Endothelial cell of umbilical vein (primary cell): ENCODE results near the gene ITPRID2. TPM values are rescaled to one million over a fixed set of nuclear protein-coding genes. Genes with fewer than 3 reads are reported as not detected.

Experiments
- BruUV-seq: library from RNA; stranded (reverse); fragments of 400-500 nt; replicated peaks from 2 replicates; lab custom pipeline; 2021; lab: Mats Ljungman, UMichigan
- CTCF ChIA-PET: fragments of 300-600, 350-600 bp; sonication (Branson Sonifier 250); formaldehyde crosslinking; loops from one replicate; lab custom pipeline; 2021; ENCODE audit warnings: antibody characterized with exemption, inconsistent platforms; lab: Charles Lee
- POLR2A ChIA-PET: fragments of 300-600, 350-600 bp; sonication (Branson Sonifier 250); formaldehyde crosslinking; loops from one replicate; lab custom pipeline; 2021; ENCODE audit warnings: antibody characterized with exemption, inconsistent platforms; lab: Charles Lee
- DNase-seq: peaks from one replicate; pipeline ENCODE4 v3.0.0-alpha.2; 2011; ENCODE audit warnings: low read depth, low spot score
- FAIRE-seq: peaks from 2 replicates; lab custom pipeline; 2011; peaks lifted over from hg19 to GRCh38; lab: Jason Lieb, UNC
- H2AFZ ChIP-seq: 2 replicates; pipeline ENCODE4 v1.6.0; 2012; ENCODE audit warnings: low read depth, low read length, control low read depth, inconsistent platforms
- H3K27ac ChIP-seq: 2 replicates; pipeline ENCODE4 v1.5.1; 2011; ENCODE audit warnings: low read depth, mild to moderate bottlenecking, control low read depth, low read length, moderate library complexity; ENCODE audit not compliant: insufficient read depth
- H3K27me3 ChIP-seq, 2 experiments: 2 replicates each; pipeline versions ENCODE4 v1.6.0 to v1.6.1; 2011; ENCODE audit warnings: low read length in 2 of 2, mixed read lengths in 1 of 2; ENCODE audit not compliant: control insufficient read depth in 2 of 2, insufficient read depth in 2 of 2
- H3K36me3 ChIP-seq, 2 experiments: 2 replicates in 1 of 2; 3 replicates in 1 of 2; pipeline ENCODE4 v1.5.1; 2011; ENCODE audit warnings: low read length in 2 of 2, mild to moderate bottlenecking in 1 of 2, moderate library complexity in 1 of 2; ENCODE audit not compliant: control insufficient read depth in 2 of 2, insufficient read depth in 2 of 2; ENCODE audit errors: extremely low read depth in 1 of 2
- H3K4me1 ChIP-seq: 3 replicates; pipeline ENCODE4 v1.5.1; 2011; ENCODE audit warnings: mild to moderate bottlenecking, low read length; ENCODE audit not compliant: control insufficient read depth, insufficient read depth; ENCODE audit errors: extremely low read depth
- H3K4me2 ChIP-seq: 2 replicates; pipeline ENCODE4 v1.6.1; 2011; ENCODE audit warnings: low read length, control low read depth, mixed read lengths; ENCODE audit not compliant: insufficient read depth
- H3K4me3 ChIP-seq, 3 experiments: fragments of 200-600 bp in 1 of 3; sonication (generic), shearing (Covaris generic) in 1 of 3; replicated peaks in 1 of 3; 2 replicates each; pipeline ENCODE4 v1.5.1; 2011 to 2016; ENCODE audit warnings: control low read depth in 3 of 3, low read length in 3 of 3, mild to moderate bottlenecking in 2 of 3, inconsistent platforms in 1 of 3, low read depth in 1 of 3, moderate library complexity in 1 of 3; ENCODE audit not compliant: insufficient read depth in 1 of 3
- H3K79me2 ChIP-seq: 2 replicates; pipeline ENCODE4 v1.6.0; 2012; ENCODE audit warnings: low read length, inconsistent platforms; ENCODE audit not compliant: control insufficient read depth, insufficient read depth
- H3K9ac ChIP-seq: replicated peaks from 2 replicates; pipeline ENCODE3; 2011; ENCODE audit warnings: low read length, control low read depth; ENCODE audit not compliant: insufficient read depth; ENCODE audit errors: extremely low read depth
- H3K9me1 ChIP-seq: replicated peaks from 3 replicates; pipeline ENCODE4 v1.6.0; 2011; ENCODE audit warnings: mild to moderate bottlenecking, low read length; ENCODE audit not compliant: control insufficient read depth, insufficient read depth; ENCODE audit errors: extremely low read depth
- H3K9me3 ChIP-seq: replicated peaks from 2 replicates; pipeline ENCODE4 v1.5.1; 2012; ENCODE audit warnings: low read length, inconsistent platforms; ENCODE audit not compliant: control insufficient read depth, insufficient read depth
- H4K20me1 ChIP-seq: replicated peaks from 2 replicates; pipeline ENCODE3; 2011; ENCODE audit warnings: mild to moderate bottlenecking, low read length; ENCODE audit not compliant: control insufficient read depth, insufficient read depth; ENCODE audit errors: extremely low read depth
- EZH2 ChIP-seq: IDR thresholded peaks from 2 replicates; pipeline ENCODE4 v1.6.1; 2012; ENCODE audit warnings: borderline replicate concordance, low read depth, mild to moderate bottlenecking, moderate library complexity, low read length, inconsistent platforms; ENCODE audit not compliant: severe bottlenecking
- FOS ChIP-seq: IDR thresholded peaks from 2 replicates; pipeline ENCODE4 v1.6.1; 2011; ENCODE audit warnings: mild to moderate bottlenecking, low read length, moderate library complexity, borderline replicate concordance; ENCODE audit not compliant: insufficient read depth
- GATA2 ChIP-seq: IDR thresholded peaks from 2 replicates; pipeline ENCODE4 v1.7.0; 2011; ENCODE audit warnings: low read depth, mild to moderate bottlenecking, moderate library complexity, mixed read lengths, low read length; ENCODE audit not compliant: insufficient read length, insufficient read depth
- JUN ChIP-seq: IDR thresholded peaks from 2 replicates; pipeline ENCODE4 v1.6.1; 2011; ENCODE audit warnings: borderline replicate concordance, low read depth; ENCODE audit not compliant: insufficient read length, insufficient read depth
- MYC ChIP-seq: IDR thresholded peaks from one replicate; pipeline ENCODE4 v1.6.1; 2011; ENCODE audit warnings: mild to moderate bottlenecking, low read depth, low read length
- POLR2A ChIP-seq: IDR thresholded peaks from 2 replicates; pipeline ENCODE4 v1.6.1; 2012; ENCODE audit warnings: low read depth, mild to moderate bottlenecking, control low read depth, low read length
- POLR2AphosphoS5 ChIP-seq: IDR thresholded peaks from 2 replicates; pipeline ENCODE4 v1.6.1; 2012; ENCODE audit warnings: low read depth, mild to moderate bottlenecking, control low read depth, low read length, moderate library complexity; ENCODE audit not compliant: insufficient read depth
- dilution Hi-C: fragments of 300-500 bp; cut with MboI; formaldehyde crosslinking; loops from one replicate; pipeline ENCODE4 v1.15.0; 2019; ENCODE audit warnings: low sequenced_read_pairs; ENCODE audit not compliant: extremely low pct_ligation_motif_present
- intact Hi-C: fragments of 100-400 bp; cut with micrococcal nuclease; formaldehyde crosslinking; loops from one replicate; pipeline ENCODE4 v1.10.0; 2022
- polyA plus RNA-seq, 4 experiments: library from polyadenylated mRNA; depleted of rRNA in 3 of 4; stranded (reverse) in 3 of 4; unstranded in 1 of 4; fragments of >200 nt; gene quantifications; 2 replicates each; pipeline versions ENCODE4 v1.2.1 to v1.2.3, GENCODE V29; 2011 to 2012; ENCODE audit warnings: missing spikeins in 1 of 4
- total RNA-seq: library from RNA; stranded (reverse); gene quantifications from 2 replicates; pipeline ENCODE4 v1.2.3, GENCODE V29; 2021
- TF ChIP-seq, protein P1 (sequence below), 2 donors: IDR thresholded peaks; 1 replicate in 1 of 2; 2 replicates in 1 of 2; pipeline ENCODE4 v1.5.1; 2011; ENCODE audit warnings: low read length in 2 of 2, mild to moderate bottlenecking in 2 of 2, moderate library complexity in 2 of 2, control low read depth in 1 of 2, inconsistent platforms in 1 of 2, low read depth in 1 of 2; ENCODE audit not compliant: insufficient read depth in 1 of 2; ENCODE audit errors: extremely low read depth in 1 of 2
- TF ChIP-seq, protein P2 (sequence below): IDR thresholded peaks from 2 replicates; pipeline ENCODE4 v1.6.1; 2011; ENCODE audit not compliant: insufficient read depth, insufficient read length

Gene ITPRID2
- total and polyA plus RNA-seq, 2 donors (not counting 3 experiments of a cell fraction or from before 2014, with no cell fraction given), result 37.6 to 272 TPM

DNA sequence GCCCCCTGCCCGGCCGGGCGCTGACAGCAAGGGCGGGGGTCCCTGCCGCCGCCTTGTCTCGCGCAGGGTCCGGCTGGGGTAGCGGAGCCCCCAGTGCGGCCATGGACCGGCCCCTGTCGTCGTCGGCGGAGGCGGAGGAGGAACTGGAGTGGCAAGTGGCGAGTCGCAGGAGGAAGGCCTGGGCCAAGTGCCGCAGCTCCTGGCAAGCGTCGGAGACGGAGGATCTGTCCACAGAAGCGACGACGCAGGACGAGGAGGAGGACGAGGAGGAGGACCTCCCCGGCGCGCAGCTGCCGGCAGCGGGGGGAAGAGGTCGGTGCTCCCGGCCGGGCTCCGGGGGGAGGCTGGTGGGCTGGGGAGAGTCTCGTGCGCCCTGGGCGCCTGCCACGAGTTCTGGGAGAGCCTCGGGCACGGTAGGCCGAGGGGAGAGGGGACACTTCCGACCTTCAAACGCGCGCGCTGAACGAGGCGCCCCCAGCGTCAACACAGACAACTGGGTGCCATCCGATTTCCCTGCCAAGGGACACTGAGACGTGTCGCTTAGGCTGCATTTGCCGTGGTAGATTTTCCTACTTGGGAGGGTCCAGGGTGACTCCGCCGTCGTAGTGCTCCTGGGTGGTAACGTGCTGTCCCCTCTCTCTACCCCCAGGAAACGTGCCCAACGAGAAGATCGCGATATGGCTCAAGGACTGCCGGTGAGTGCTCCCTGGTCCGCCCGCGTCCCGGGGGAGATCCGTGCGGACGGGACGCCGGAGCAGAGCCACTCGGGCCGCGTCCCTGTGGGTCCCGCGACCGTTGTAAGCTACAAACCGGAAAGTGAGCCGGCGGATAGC is 652 bp downstream of the ITPRID2 start:
- peaks cover 42% of the 10 kb centered on the region for H3K4me1 ChIP-seq
- ChIA-PET CTCF (interaction anchor here (0.8 to 15.6 kb wide), 12 partner anchors 11 to 154 kb away, joined by 3 to 415 read pairs (median 4); no protein-coding TSS in a partner anchor), POLR2A (interaction anchor here (0.8 to 2.4 kb wide), 2 partner anchors 80 to 150 kb away, joined by 4 to 8 read pairs; no protein-coding TSS in a partner anchor)
- no peaks in the 10 kb centered on the region for H3K9me3 ChIP-seq
- no peaks in the 10 kb centered on the region for H3K27me3 ChIP-seq
- H3K9ac ChIP-seq, result peak overlapping the region; percentile 92
- peak overlapping the region; percentile 100 for H3K4me2 ChIP-seq
- peak overlapping the region; percentile 80 to 95 (median 92) for H3K4me3 ChIP-seq
- peaks cover 0 to 6% of the 10 kb centered on the region in 2 experiments for H3K36me3 ChIP-seq
- H4K20me1 ChIP-seq, result no peaks in the 10 kb centered on the region
- peak; percentile 35 for TF ChIP-seq POLR2A
- TF ChIP-seq EZH2, result no peak
- TF ChIP-seq POLR2AphosphoS5, result peak; percentile 68
- TF ChIP-seq MYC, result no peak
- TF ChIP-seq FOS, result no peak
- TF ChIP-seq, protein P1, sequence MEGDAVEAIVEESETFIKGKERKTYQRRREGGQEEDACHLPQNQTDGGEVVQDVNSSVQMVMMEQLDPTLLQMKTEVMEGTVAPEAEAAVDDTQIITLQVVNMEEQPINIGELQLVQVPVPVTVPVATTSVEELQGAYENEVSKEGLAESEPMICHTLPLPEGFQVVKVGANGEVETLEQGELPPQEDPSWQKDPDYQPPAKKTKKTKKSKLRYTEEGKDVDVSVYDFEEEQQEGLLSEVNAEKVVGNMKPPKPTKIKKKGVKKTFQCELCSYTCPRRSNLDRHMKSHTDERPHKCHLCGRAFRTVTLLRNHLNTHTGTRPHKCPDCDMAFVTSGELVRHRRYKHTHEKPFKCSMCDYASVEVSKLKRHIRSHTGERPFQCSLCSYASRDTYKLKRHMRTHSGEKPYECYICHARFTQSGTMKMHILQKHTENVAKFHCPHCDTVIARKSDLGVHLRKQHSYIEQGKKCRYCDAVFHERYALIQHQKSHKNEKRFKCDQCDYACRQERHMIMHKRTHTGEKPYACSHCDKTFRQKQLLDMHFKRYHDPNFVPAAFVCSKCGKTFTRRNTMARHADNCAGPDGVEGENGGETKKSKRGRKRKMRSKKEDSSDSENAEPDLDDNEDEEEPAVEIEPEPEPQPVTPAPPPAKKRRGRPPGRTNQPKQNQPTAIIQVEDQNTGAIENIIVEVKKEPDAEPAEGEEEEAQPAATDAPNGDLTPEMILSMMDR (IDR thresholded peaks at IDR 0.05; ENCODE audit: extremely low read depth in 1 of 2, insufficient read depth in 1 of 2, low read depth in 1 of 2, low read length in 2 of 2), result peak in 1 of 2 donors; percentile 2
- peak; percentile 70 for TF ChIP-seq GATA2
- TF ChIP-seq, protein P2, sequence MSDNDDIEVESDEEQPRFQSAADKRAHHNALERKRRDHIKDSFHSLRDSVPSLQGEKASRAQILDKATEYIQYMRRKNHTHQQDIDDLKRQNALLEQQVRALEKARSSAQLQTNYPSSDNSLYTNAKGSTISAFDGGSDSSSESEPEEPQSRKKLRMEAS, result no peak
- no peak for TF ChIP-seq JUN
- BruUV-seq, result TSS peak; percentile 64
- H2AFZ ChIP-seq, result peak overlapping the region; percentile 6
- H3K79me2 ChIP-seq, result peaks cover 54% of the 10 kb centered on the region
- FAIRE-seq (no peak), DNase-seq (peak; percentile 82)
- dilution Hi-C loops (no loop called here), intact Hi-C loops (loop anchor here (1.0 to 10.0 kb wide), 7 partner anchors 63 to 907 kb away; partner anchors contain the start of genes DNAJC10 and UBE2E3)
- no peaks in the 10 kb centered on the region for H3K9me1 ChIP-seq
- H3K27ac ChIP-seq, result peak overlapping the region; percentile 80
